ENCODE data around the gene PKLR. TPM values are rescaled to one million over a fixed set of nuclear protein-coding genes. Genes with fewer than 3 reads are reported as not detected.
A peak's percentile ranks its signal among the peaks of the same experiment; 100 is the strongest.
"Not testable (repeated sequence)": the region's sequence is repeated elsewhere in the genome, so short reads cannot be mapped to it uniquely, and the experiment has no call there.

PKLR gene
- total RNA-seq, result not detected

DNA sequence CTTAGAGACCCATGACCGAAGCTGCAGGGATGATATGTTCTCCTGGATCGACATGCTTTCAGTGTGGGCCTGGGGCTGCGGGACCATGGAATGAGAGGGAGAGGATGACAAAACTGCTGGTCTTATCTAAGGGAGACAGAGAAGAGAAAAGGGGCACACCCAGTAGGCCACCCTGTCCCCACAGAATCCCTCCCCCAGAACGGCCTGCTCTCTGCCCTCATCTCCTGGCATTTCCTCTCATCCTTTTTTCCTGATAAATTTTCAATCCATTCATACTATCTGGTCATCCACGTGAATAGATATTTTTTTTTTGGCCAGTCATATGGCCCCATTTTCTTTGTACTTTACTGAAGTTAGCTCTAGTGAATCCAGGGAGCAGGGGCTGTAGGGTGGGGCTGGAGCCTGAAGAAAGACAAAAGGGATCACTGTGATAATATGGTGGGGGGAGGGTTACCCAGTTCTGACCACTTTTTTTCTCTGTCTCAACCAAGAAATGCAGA is at the start of gene PKLR:
TSS of gene PKLR (minus strand) at position 97 of the 500 bp plus-strand sequence. CDS start at position 54, 43 bp downstream.
- Mint-ChIP-seq H3K36me3 (no peaks in the 10 kb centered on the region), H3K4me1 (ENCODE audit: low read depth) (no peaks in the 10 kb centered on the region), H3K27me3 (peaks cover 12% of the 10 kb centered on the region), H3K27ac (no peak within 1 kb of the TSS), H3K4me3 (no peak within 1 kb of the TSS), H3K9me3 (no peaks in the 10 kb centered on the region)
- no peak for DNase-seq
- POLR2A ChIA-PET, result no interaction called here
- CTCF ChIA-PET, result no interaction called here
- intact Hi-C loops (cut with micrococcal nuclease), result no loop called here

DNA sequence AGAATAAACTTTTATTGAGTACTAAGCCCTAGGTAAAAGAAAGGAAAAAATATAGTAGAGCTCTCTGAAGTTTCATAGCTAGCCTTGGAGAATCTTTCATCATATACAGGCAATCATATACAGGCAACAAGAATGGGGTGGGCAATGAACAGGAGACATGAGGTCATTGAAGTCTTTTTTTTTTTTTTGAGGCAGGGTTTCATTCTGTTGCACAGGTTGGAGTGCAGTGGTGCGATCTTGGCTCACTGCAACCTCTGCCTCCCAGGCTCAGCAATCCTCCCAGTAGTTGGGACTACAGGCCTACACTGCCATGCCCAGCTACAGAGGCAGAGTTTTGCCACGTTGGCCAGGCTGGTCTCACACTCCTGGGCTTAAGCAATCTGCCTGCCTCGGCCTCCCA is 41.6 kb upstream of the PKLR start:
- H3K36me3 Mint-ChIP-seq, result peaks cover 48% of the 10 kb centered on the region
- ChIA-PET CTCF (interaction anchor here (0.8 to 2.4 kb wide), 3 partner anchors 11 to 351 kb away, joined by 3 to 6 read pairs (median 4); no protein-coding TSS in a partner anchor), POLR2A (no interaction called here)
- H3K4me1 Mint-ChIP-seq (ENCODE audit: low read depth), result no peaks in the 10 kb centered on the region
- H3K27ac Mint-ChIP-seq, result no peak overlapping the region
- no peaks in the 10 kb centered on the region for H3K9me3 Mint-ChIP-seq
- no peak overlapping the region for H3K4me3 Mint-ChIP-seq
- DNase-seq, result no peak
- H3K27me3 Mint-ChIP-seq, result no peaks in the 10 kb centered on the region
- intact Hi-C loops (cut with micrococcal nuclease), result no loop called here

DNA sequence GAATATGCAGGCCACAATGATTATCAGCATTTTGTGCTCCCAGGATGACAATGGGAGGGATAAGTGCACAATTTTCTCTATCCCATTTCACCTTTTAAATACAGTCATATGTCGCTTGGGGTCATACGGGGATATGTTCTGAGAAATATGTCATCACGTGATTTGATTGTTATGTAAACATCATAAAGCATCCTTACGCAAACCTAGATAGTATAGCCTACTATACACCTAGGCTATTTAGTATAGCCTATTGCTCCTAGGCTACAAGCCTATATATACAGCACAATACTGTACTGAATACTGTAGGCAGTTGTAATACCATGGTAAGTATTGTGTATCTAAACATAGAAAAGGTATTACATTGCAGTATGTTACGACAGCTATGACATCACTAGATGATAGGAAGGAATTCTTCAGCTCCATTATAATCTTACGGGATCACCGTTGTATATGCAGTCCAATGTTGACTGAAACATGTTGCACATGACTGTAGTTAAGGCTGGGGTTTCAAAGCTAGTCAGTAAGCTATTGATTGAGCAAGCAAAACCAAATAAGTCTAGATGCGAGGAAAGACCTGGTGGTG is 38.4 kb upstream of the PKLR start:
- DNase-seq, result no peak
- Mint-ChIP-seq H3K36me3 (peaks cover 45% of the 10 kb centered on the region), H3K27me3 (no peaks in the 10 kb centered on the region), H3K4me3 (no peak overlapping the region), H3K4me1 (ENCODE audit: low read depth) (no peaks in the 10 kb centered on the region), H3K9me3 (no peaks in the 10 kb centered on the region), H3K27ac (no peak overlapping the region)
- intact Hi-C loops (cut with micrococcal nuclease), result no loop called here
- ChIA-PET CTCF (interaction anchor here (1.8 to 2.1 kb wide), 2 partner anchors 7 to 89 kb away, joined by 4 to 15 read pairs; no protein-coding TSS in a partner anchor), POLR2A (no interaction called here)

DNA sequence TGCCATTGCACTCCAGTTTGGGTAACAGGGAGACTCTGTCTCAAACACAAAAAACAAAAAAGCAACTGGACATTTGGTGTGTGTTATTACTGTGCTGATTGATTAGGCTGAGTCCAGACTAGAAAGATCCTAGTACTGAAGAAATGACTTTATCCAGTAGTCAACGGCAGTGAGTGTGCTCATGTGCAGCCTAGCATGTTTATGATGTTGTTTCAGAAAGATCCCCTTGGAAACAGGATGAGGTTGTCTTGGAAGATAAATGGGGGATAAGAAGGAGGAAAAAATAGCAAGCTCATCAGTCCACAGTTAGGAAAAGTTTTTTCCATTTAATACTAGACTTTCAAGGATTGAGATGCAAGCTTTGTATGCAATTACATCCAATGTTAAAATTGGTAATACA is 33.7 kb upstream of the PKLR start:
- H3K4me1 Mint-ChIP-seq (ENCODE audit: low read depth), result no peaks in the 10 kb centered on the region
- ChIA-PET CTCF (interaction anchor here (1.5 kb wide), 1 partner anchor 11 kb away, joined by 5 read pairs; no protein-coding TSS in a partner anchor), POLR2A (no interaction called here)
- no peak for DNase-seq
- H3K27ac Mint-ChIP-seq, result no peak overlapping the region
- H3K27me3 Mint-ChIP-seq, result no peaks in the 10 kb centered on the region
- H3K4me3 Mint-ChIP-seq, result no peak overlapping the region
- peaks cover 35% of the 10 kb centered on the region for H3K36me3 Mint-ChIP-seq
- no peaks in the 10 kb centered on the region for H3K9me3 Mint-ChIP-seq
- intact Hi-C loops (cut with micrococcal nuclease), result no loop called here

DNA sequence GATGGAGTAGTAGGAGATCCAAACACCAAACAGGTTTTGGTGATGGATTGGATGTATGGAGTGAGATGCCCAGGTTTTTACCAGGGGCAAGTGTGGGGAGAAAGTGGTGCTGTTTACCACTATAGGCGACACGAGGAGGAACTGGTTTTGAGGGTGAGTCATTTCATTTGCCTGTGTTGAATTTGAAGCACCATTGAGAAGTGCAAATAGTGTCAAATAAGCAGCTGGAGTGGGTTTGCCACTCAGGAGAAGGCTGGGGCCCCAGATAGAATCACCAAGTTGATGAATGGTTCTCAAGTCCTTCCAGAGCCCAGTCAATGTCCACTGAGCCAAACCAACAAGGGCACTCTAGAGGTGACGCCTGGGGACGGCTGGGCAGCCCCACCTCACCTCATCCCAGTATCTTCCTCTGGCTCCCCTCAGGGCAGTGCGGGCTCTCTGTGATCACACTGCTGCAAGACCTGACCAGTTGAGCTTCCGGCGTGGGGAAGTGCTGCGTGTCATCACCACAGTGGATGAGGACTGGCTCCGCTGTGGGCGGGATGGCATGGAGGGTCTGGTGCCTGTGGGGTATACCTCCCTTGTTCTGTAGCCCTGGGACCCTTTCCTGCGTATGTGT is 28.9 kb upstream of the PKLR start:
- Mint-ChIP-seq H3K27me3 (no peaks in the 10 kb centered on the region), H3K36me3 (peaks cover 15% of the 10 kb centered on the region), H3K27ac (peak overlapping the region; percentile 45), H3K9me3 (no peaks in the 10 kb centered on the region), H3K4me3 (no peak overlapping the region), H3K4me1 (ENCODE audit: low read depth) (peaks cover 4% of the 10 kb centered on the region)
- intact Hi-C loops (cut with micrococcal nuclease), result loop anchor here (10.0 kb wide), 1 partner anchor 265 kb away; no protein-coding TSS in a partner anchor
- POLR2A ChIA-PET, result no interaction called here
- DNase-seq, result no peak
- CTCF ChIA-PET, result no interaction called here

DNA sequence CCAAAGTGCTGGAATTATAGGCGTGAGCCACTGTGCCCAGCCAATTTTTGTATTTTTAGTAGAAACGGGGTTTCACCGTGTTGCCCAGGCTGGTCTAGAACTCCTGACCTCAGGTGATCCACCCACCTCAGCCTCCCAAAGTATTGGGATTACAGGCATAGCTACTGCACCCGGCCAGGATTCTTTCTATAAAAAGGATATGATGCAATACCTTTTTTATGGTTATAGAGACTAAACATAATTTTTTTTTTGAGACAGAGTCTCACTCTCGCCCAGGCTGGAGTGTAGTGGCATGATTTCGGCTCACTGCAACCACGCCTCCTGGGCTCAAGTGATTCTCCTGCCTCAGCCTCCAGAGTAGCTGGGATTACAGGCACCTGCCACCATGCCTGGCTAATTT is 27.6 kb upstream of the PKLR start:
- DNase-seq; POLR2A ChIA-PET; H3K9me3 Mint-ChIP-seq; H3K27ac Mint-ChIP-seq; H3K4me3 Mint-ChIP-seq; H3K4me1 Mint-ChIP-seq (ENCODE audit: low read depth); H3K27me3 Mint-ChIP-seq: not testable (repeated sequence)
- intact Hi-C loops (cut with micrococcal nuclease), result loop anchor here (10.0 kb wide), 1 partner anchor 266 kb away; no protein-coding TSS in a partner anchor
- peaks cover 13% of the 10 kb centered on the region for H3K36me3 Mint-ChIP-seq
- CTCF ChIA-PET, result interaction anchor here (0.6 to 2.9 kb wide), 4 partner anchors 11 to 532 kb away, joined by 3 to 19 read pairs (median 4); no protein-coding TSS in a partner anchor

DNA sequence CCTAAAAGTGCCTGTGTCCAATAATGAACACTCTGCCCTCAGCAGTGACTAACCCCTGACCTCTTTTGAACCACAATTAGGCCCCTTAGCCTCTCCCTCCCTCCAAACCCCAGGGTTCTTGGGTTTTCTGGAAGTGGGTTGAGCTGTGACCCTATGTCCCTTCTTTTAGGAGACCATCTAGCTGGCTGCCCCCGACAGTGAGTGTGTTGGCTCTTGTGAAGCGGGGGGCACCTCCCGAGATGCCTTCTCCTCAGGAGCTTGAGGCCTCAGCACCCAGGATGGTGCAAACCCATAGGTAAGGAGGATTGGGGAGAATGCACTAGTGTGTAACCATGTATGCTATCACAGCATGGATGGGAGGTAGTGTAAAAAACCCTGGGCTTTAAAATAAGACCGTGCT is 26.7 kb upstream of the PKLR start:
- CTCF ChIA-PET, result interaction anchor here (0.6 to 2.9 kb wide), 4 partner anchors 10 to 176 kb away, joined by 4 to 19 read pairs (median 4); no protein-coding TSS in a partner anchor
- Mint-ChIP-seq H3K27me3 (no peaks in the 10 kb centered on the region), H3K36me3 (peaks cover 9% of the 10 kb centered on the region), H3K9me3 (no peaks in the 10 kb centered on the region), H3K4me1 (ENCODE audit: low read depth) (peaks cover 4% of the 10 kb centered on the region), H3K4me3 (no peak overlapping the region), H3K27ac (no peak overlapping the region)
- DNase-seq, result no peak
- intact Hi-C loops (cut with micrococcal nuclease), result loop anchor here (10.0 kb wide), 1 partner anchor 267 kb away; no protein-coding TSS in a partner anchor
- POLR2A ChIA-PET, result interaction anchor here (0.7 kb wide), 1 partner anchor 15 kb away, joined by 5 read pairs; no protein-coding TSS in a partner anchor

DNA sequence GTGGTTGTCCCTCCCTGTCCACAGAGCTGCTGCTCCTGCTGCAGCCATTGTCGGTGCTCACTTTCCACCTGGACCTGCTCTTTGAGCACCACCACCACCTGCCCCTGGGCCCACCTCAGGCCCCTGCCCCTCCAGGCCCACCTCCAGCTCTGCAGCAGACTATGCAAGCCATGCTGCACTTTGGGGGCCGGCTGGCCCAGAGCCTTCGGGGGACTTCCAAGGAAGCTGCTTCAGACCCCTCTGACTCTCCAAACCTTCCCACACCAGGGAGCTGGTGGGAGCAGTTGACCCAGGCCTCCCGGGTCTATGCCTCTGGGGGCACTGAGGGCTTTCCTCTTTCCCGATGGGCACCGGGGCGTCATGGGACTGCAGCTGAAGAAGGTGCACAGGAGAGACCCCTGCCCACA is 25.4 kb upstream of the PKLR start:
- H3K4me3 Mint-ChIP-seq, result no peak overlapping the region
- no peaks in the 10 kb centered on the region for H3K9me3 Mint-ChIP-seq
- intact Hi-C loops (cut with micrococcal nuclease), result loop anchor here (10.0 kb wide), 1 partner anchor 268 kb away; no protein-coding TSS in a partner anchor
- no peak for DNase-seq
- H3K36me3 Mint-ChIP-seq, result peaks cover 9% of the 10 kb centered on the region
- H3K27ac Mint-ChIP-seq, result no peak overlapping the region
- peaks cover 12% of the 10 kb centered on the region for H3K4me1 Mint-ChIP-seq (ENCODE audit: low read depth)
- POLR2A ChIA-PET, result no interaction called here
- H3K27me3 Mint-ChIP-seq, result no peaks in the 10 kb centered on the region
- CTCF ChIA-PET, result interaction anchor here (2.9 kb wide), 1 partner anchor 76 kb away, joined by 19 read pairs; no protein-coding TSS in a partner anchor

DNA sequence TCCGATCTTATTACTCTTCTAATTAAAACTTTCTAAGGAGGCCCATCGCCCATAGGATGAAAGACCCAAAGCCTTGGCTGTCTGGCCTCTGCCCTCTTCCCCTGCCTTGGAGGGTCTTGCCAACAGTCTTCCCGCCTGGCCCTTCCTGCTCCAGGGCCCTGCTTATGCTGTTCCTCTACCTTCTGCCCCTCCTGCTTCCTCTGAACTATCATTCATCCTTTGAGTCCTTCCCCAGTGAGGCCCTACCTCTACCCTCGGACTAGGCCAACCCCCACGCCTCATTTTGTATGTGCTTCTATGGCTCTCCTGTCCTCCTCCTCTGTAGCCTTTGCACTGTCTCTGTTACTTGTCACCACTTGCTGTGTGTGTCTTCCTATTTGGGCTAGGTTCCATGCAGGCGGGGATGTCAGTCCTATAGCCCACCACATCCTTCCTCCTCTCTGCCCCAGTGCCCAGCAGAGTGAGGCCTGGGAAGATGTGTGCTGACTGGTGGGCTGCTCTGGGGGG is 24.8 kb upstream of the PKLR start:
- Mint-ChIP-seq H3K4me3 (peak overlapping the region; percentile 5), H3K9me3 (no peaks in the 10 kb centered on the region), H3K27ac (peak overlapping the region; percentile 3), H3K36me3 (peaks cover 9% of the 10 kb centered on the region), H3K4me1 (ENCODE audit: low read depth) (peaks cover 16% of the 10 kb centered on the region), H3K27me3 (no peaks in the 10 kb centered on the region)
- no peak for DNase-seq
- ChIA-PET POLR2A (no interaction called here), CTCF (interaction anchor here (2.9 kb wide), 1 partner anchor 76 kb away, joined by 19 read pairs; no protein-coding TSS in a partner anchor)
- intact Hi-C loops (cut with micrococcal nuclease), result loop anchor here (10.0 kb wide), 1 partner anchor 269 kb away; no protein-coding TSS in a partner anchor

DNA sequence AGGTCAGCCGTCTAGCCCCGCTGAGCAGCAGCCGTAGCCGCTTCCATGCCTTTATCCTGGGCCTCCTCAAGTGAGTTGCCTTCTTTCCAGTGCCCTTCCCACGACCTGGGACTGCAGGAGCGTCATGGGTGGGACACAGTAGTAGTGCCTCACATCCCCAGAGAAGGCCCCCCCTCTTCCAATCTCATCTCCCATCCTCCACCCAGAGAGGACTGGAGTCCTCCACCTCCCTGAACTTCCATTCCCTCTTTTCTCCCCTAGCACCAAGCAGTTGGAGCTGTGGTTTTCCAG is 24.3 kb upstream of the PKLR start:
- Mint-ChIP-seq H3K4me1 (ENCODE audit: low read depth) (peaks cover 20% of the 10 kb centered on the region), H3K36me3 (peaks cover 7% of the 10 kb centered on the region), H3K27me3 (no peaks in the 10 kb centered on the region), H3K27ac (no peak overlapping the region), H3K4me3 (peak overlapping the region; percentile 42), H3K9me3 (no peaks in the 10 kb centered on the region)
- CTCF ChIA-PET, result interaction anchor here (6.3 kb wide), 1 partner anchor 74 kb away, joined by 188 read pairs; the partner anchor contains the start of gene ENTREP3
- intact Hi-C loops (cut with micrococcal nuclease), result loop anchor here (10.0 kb wide), 1 partner anchor 269 kb away; no protein-coding TSS in a partner anchor
- POLR2A ChIA-PET, result no interaction called here
- no peak for DNase-seq

DNA sequence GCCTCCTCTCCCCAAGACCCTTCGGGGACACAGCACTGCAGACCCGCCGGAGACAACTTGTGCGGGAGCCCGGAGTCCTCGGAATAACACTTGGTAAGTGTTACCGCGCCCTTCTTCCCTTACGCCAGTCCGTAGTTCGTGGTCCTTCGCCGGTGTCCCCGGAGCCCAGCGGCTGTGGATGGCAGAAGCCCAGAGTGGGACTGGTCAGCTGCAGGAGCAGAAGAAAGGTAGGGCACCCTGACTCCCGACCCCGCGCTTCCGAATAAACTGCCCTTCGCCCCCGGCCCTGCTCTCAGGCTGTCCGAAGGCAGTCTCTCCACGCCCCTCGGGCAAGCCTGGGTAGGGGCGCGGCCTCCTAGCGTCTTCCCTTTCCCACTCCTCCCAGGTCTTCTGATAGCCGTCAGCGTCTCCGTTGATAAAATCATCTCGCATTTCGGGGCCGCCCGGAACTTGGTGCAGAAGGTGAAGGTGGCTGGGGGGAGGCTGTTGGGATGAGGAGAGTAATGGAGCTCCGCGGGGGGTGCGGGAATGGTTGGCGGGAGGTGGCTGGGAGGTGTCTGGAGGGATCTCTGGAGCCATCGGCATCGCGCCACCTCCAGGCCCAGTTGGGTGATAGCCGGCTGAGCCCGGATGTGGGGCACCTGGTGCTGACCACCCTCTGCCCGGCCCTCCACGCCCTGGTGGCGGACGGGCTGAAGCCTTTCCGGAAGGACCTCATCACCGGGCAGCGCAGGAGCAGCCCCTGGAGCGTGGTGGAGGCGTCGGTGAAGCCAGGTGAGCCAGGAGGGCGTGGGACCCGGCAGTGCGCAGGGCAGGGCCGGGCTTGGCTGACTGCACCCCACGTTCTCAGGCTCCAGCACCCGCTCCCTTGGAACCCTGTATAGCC is 23.7 kb upstream of the PKLR start:
- no peaks in the 10 kb centered on the region for H3K9me3 Mint-ChIP-seq
- peak; percentile 38 for DNase-seq
- H3K36me3 Mint-ChIP-seq, result peaks cover 12% of the 10 kb centered on the region
- peak overlapping the region; percentile 83 for H3K4me3 Mint-ChIP-seq
- intact Hi-C loops (cut with micrococcal nuclease), result loop anchor here (1.0 to 10.0 kb wide), 4 partner anchors 75 to 420 kb away; no protein-coding TSS in a partner anchor
- no peaks in the 10 kb centered on the region for H3K27me3 Mint-ChIP-seq
- POLR2A ChIA-PET, result interaction anchor here (1.3 kb wide), 1 partner anchor 63 kb away, joined by 5 read pairs; the partner anchor contains the start of gene SCAMP3
- CTCF ChIA-PET, result interaction anchor here (2.0 to 6.3 kb wide), 5 partner anchors 47 to 73 kb away, joined by 6 to 188 read pairs (median 14); partner anchors contain the start of genes CLK2, ENTREP3 and SCAMP3
- no peak overlapping the region for H3K27ac Mint-ChIP-seq
- peaks cover 26% of the 10 kb centered on the region for H3K4me1 Mint-ChIP-seq (ENCODE audit: low read depth)

Measured in activated CD4-positive, alpha-beta memory T cell treated with anti-CD3 and anti-CD28 coated beads for 36 hours (primary cell).